Measurements from ENCODE around the gene MOGAT3. TPM values are rescaled to one million over a fixed set of nuclear protein-coding genes. Genes with fewer than 3 reads are reported as not detected.
"Not testable (repeated sequence)": the region's sequence is repeated elsewhere in the genome, so short reads cannot be mapped to it uniquely, and the experiment has no call there.

MOGAT3 gene
- total RNA-seq, 1 experiment from 2014 or later: 0.81 TPM

DNA sequence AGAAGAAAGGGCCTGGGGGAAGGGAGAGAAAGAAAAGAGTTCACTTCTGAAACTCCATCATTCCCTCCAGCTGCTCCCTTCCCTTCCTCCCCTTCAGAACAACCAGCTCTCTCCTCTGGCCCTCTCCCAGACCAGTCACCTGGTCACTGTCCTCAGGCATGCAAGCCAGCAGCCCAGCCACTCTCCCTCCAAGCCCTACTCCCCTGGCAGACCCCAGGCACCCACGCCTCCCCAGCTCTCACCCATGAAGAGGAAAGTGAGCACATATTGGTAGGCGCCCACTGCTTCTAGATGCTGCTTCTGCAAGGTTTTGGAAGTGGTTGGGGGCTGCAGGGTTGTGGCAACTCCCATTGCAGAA is 353 bp downstream of the MOGAT3 start:
- Mint-ChIP-seq H3K4me1 (peaks cover 28% of the 10 kb centered on the region), H3K27me3 (ENCODE audit: low read depth) (peaks cover 16% of the 10 kb centered on the region), H3K9me3 (no peaks in the 10 kb centered on the region), H3K36me3 (no peaks in the 10 kb centered on the region), H3K4me3 (peak overlapping the region; percentile 72), H3K27ac (no peak overlapping the region)
- CTCF ChIA-PET: interaction anchor here (1.0 to 5.3 kb wide), 9 partner anchors 8 to 106 kb away, joined by 4 to 57 read pairs (median 7); partner anchors contain the start of genes PLOD3, SERPINE1 and ZNHIT1
- DNase-seq (ENCODE audit: low spot score): no peak
- 0 out of 2 replicates have a peak, but pooled peaks have one; percentile 21 for TF ChIP-seq ETV6 (CRISPR knock-in tag; IDR thresholded peaks at IDR 0.05)
- TF ChIP-seq RORB (CRISPR knock-in tag; IDR thresholded peaks at IDR 0.05): no peak
- TF ChIP-seq CBFB (CRISPR knock-in tag; IDR thresholded peaks at IDR 0.05; ENCODE audit: low read depth): no peak
- 0 out of 2 replicates have a peak, but pooled peaks have one; percentile 17 for TF ChIP-seq FOXP1 (CRISPR knock-in tag; IDR thresholded peaks at IDR 0.05; ENCODE audit: borderline replicate concordance)
- POLR2A ChIA-PET: interaction anchor here (0.6 to 1.6 kb wide), 6 partner anchors 16 to 56 kb away, joined by 3 to 5 read pairs (median 4); partner anchors contain the start of genes PLOD3 and VGF
- peak; percentile 5; the same call in 1 of the 2 replicates for ATAC-seq

DNA sequence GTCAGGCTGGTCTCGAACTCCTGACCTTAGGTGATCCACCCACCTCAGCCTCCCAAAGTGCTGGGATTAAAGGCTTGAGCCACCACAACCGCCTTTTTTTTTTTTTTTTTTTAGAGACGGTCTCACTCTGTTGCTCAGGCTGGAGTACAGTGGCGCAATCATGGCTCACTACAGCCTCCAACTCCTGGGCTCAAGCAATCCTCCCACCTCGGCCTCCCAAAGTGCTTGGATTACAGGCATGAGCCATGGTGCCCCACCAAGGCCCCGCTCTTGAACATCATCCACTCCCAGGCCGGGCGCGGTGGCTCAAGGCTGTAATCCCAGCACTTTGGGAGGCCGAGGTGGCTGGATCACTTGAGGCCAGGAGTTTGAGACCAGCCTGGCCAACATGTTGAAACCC is 1.3 kb downstream of the MOGAT3 start:
- not testable (repeated sequence) for H3K9me3 Mint-ChIP-seq; DNase-seq (ENCODE audit: low spot score); H3K27ac Mint-ChIP-seq; H3K4me3 Mint-ChIP-seq; ATAC-seq; H3K36me3 Mint-ChIP-seq
- ChIA-PET POLR2A (interaction anchor here (1.0 to 1.6 kb wide), 2 partner anchors 25 to 35 kb away, joined by 4 to 5 read pairs; partner anchors contain the start of gene VGF), CTCF (interaction anchor here (1.4 to 4.8 kb wide), 4 partner anchors 18 to 55 kb away, joined by 4 to 33 read pairs (median 15); partner anchors contain the start of genes PLOD3 and ZNHIT1)
- H3K4me1 Mint-ChIP-seq: peaks cover 28% of the 10 kb centered on the region
- peaks cover 16% of the 10 kb centered on the region for H3K27me3 Mint-ChIP-seq (ENCODE audit: low read depth)

DNA sequence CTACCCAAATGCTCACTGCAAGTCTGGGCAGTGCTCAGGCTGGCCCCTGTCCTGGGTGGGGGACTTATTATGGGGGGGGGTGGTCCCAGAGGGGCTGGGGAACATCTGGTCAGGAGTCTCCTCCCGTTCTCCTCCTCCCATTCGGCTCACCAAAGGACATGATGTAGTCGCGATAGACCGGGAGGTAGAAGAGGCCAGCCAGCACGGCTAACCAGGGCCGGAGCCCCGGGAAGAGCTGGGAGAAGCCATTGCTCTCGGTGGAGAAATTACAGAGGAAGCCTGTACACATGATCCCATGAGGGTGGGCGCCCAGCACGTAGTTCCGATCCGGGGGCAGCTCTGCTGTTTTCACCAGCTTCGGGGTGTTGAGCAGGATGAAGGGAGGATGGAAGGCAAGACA is 2.4 kb downstream of the MOGAT3 start:
- ChIA-PET POLR2A (no interaction called here), CTCF (interaction anchor here (0.6 to 0.8 kb wide), 3 partner anchors 18 to 55 kb away, joined by 3 to 4 read pairs (median 3); partner anchors contain the start of genes NAT16 and PLOD3)
- no peaks in the 10 kb centered on the region for H3K36me3 Mint-ChIP-seq
- peaks cover 28% of the 10 kb centered on the region for H3K4me1 Mint-ChIP-seq
- peak overlapping the region; percentile 45; the same call in 1 of the 2 replicates for H3K27ac Mint-ChIP-seq
- no peaks in the 10 kb centered on the region for H3K9me3 Mint-ChIP-seq
- H3K27me3 Mint-ChIP-seq (ENCODE audit: low read depth): peaks cover 16% of the 10 kb centered on the region
- ATAC-seq (no peak), DNase-seq (ENCODE audit: low spot score) (no peak)
- H3K4me3 Mint-ChIP-seq: no peak overlapping the region
- TF ChIP-seq TCF7 (CRISPR knock-in tag; IDR thresholded peaks at IDR 0.05; ENCODE audit: low read depth) (no peak), ZNF425 (CRISPR knock-in tag; conservative IDR thresholded peaks at IDR 0.05) (no peak), IRF2 (CRISPR knock-in tag; IDR thresholded peaks at IDR 0.05; ENCODE audit: borderline replicate concordance, low read depth) (no peak), ZNF281 (CRISPR knock-in tag; IDR thresholded peaks at IDR 0.05) (no peak), ZNF121 (CRISPR knock-in tag; IDR thresholded peaks at IDR 0.05) (no peak), OVOL2 (CRISPR knock-in tag; IDR thresholded peaks at IDR 0.05; ENCODE audit: borderline replicate concordance) (no peak), ZNF396 (CRISPR knock-in tag; IDR thresholded peaks at IDR 0.05; ENCODE audit: borderline replicate concordance) (no peak), JUN (CRISPR knock-in tag; IDR thresholded peaks at IDR 0.05) (no peak), SOX15 (CRISPR knock-in tag; IDR thresholded peaks at IDR 0.05) (no peak), SMAD4 (CRISPR knock-in tag; IDR thresholded peaks at IDR 0.05) (no peak), TP53 (CRISPR knock-in tag; IDR thresholded peaks at IDR 0.05) (no peak), AR (CRISPR knock-in tag; IDR thresholded peaks at IDR 0.05) (no peak), ETV6 (CRISPR knock-in tag; IDR thresholded peaks at IDR 0.05) (no peak)
- TF ChIP-seq, protein P1, sequence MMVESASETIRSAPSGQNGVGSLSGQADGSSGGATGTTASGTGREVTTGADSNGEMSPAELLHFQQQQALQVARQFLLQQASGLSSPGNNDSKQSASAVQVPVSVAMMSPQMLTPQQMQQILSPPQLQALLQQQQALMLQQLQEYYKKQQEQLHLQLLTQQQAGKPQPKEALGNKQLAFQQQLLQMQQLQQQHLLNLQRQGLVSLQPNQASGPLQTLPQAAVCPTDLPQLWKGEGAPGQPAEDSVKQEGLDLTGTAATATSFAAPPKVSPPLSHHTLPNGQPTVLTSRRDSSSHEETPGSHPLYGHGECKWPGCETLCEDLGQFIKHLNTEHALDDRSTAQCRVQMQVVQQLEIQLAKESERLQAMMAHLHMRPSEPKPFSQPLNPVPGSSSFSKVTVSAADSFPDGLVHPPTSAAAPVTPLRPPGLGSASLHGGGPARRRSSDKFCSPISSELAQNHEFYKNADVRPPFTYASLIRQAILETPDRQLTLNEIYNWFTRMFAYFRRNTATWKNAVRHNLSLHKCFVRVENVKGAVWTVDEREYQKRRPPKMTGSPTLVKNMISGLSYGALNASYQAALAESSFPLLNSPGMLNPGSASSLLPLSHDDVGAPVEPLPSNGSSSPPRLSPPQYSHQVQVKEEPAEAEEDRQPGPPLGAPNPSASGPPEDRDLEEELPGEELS (CRISPR knock-in tag; IDR thresholded peaks at IDR 0.05): no peak
- TF ChIP-seq, protein P2, sequence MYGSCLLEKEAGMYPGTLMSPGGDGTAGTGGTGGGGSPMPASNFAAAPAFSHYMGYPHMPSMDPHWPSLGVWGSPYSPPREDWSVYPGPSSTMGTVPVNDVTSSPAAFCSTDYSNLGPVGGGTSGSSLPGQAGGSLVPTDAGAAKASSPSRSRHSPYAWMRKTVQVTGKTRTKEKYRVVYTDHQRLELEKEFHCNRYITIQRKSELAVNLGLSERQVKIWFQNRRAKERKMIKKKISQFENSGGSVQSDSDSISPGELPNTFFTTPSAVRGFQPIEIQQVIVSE (CRISPR knock-in tag; IDR thresholded peaks at IDR 0.05; ENCODE audit: borderline replicate concordance): no peak
- TF ChIP-seq, protein P3, sequence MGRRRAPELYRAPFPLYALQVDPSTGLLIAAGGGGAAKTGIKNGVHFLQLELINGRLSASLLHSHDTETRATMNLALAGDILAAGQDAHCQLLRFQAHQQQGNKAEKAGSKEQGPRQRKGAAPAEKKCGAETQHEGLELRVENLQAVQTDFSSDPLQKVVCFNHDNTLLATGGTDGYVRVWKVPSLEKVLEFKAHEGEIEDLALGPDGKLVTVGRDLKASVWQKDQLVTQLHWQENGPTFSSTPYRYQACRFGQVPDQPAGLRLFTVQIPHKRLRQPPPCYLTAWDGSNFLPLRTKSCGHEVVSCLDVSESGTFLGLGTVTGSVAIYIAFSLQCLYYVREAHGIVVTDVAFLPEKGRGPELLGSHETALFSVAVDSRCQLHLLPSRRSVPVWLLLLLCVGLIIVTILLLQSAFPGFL (CRISPR knock-in tag; IDR thresholded peaks at IDR 0.05; ENCODE audit: borderline replicate concordance): no peak
